Endothelial cell (in vitro differentiated cells): ENCODE results near the gene FES. TPM values are rescaled to one million over a fixed set of nuclear protein-coding genes. Genes with fewer than 3 reads are reported as not detected.
"Not testable (repeated sequence)": the region's sequence is repeated elsewhere in the genome, so short reads cannot be mapped to it uniquely, and the experiment has no call there.

Source experiments
- DNase-seq: peaks from one replicate; pipeline ENCODE4 v3.0.0; 2021; ENCODE audit warnings: low spot score
- H3K27ac Mint-ChIP-seq: one replicate; pipeline ENCODE4 v1.8.0; 2021; ENCODE audit warnings: mixed read lengths, inconsistent platforms; ENCODE audit not compliant: unreplicated experiment
- H3K27me3 Mint-ChIP-seq: one replicate; pipeline ENCODE4 v1.8.0; 2021; ENCODE audit warnings: mild to moderate bottlenecking, moderate library complexity, mixed read lengths, inconsistent platforms; ENCODE audit not compliant: unreplicated experiment
- H3K36me3 Mint-ChIP-seq: one replicate; pipeline ENCODE4 v1.8.0; 2021; ENCODE audit warnings: mild to moderate bottlenecking, low read depth, mixed read lengths, inconsistent platforms; ENCODE audit not compliant: unreplicated experiment
- H3K4me1 Mint-ChIP-seq: one replicate; pipeline ENCODE4 v1.8.0; 2021; ENCODE audit warnings: mild to moderate bottlenecking, mixed read lengths, inconsistent platforms; ENCODE audit not compliant: unreplicated experiment
- H3K4me3 Mint-ChIP-seq: one replicate; pipeline ENCODE4 v1.8.0; 2021; ENCODE audit warnings: mild to moderate bottlenecking, mixed read lengths, inconsistent platforms; ENCODE audit not compliant: unreplicated experiment
- H3K9me3 Mint-ChIP-seq: one replicate; pipeline ENCODE4 v1.8.0; 2021; ENCODE audit warnings: mixed read lengths, inconsistent platforms; ENCODE audit not compliant: unreplicated experiment
- total RNA-seq: library from RNA; stranded (reverse); fragmentation: NEBNext Ultra II Directional; extraction: Animal tissue kit (Norgen Biotek cat#: 25700); gene quantifications from one replicate; pipeline ENCODE4 v1.2.1, GENCODE V29; 2021; ENCODE audit not compliant: unreplicated experiment
- TF ChIP-seq, protein P1 (sequence below): fragments of 200-600 bp; sonication (generic); IDR thresholded peaks from one replicate; pipeline ENCODE4 v1.5.0; 2021; ENCODE audit warnings: antibody characterized with exemption; ENCODE audit not compliant: unreplicated experiment

The FES gene
- total RNA-seq, 1 donor from 2014 or later: 56.3 TPM

- H3K4me3 Mint-ChIP-seq: peak overlapping the region; percentile 91
- no peaks in the 10 kb centered on the region for H3K9me3 Mint-ChIP-seq
- TF ChIP-seq, protein P1, sequence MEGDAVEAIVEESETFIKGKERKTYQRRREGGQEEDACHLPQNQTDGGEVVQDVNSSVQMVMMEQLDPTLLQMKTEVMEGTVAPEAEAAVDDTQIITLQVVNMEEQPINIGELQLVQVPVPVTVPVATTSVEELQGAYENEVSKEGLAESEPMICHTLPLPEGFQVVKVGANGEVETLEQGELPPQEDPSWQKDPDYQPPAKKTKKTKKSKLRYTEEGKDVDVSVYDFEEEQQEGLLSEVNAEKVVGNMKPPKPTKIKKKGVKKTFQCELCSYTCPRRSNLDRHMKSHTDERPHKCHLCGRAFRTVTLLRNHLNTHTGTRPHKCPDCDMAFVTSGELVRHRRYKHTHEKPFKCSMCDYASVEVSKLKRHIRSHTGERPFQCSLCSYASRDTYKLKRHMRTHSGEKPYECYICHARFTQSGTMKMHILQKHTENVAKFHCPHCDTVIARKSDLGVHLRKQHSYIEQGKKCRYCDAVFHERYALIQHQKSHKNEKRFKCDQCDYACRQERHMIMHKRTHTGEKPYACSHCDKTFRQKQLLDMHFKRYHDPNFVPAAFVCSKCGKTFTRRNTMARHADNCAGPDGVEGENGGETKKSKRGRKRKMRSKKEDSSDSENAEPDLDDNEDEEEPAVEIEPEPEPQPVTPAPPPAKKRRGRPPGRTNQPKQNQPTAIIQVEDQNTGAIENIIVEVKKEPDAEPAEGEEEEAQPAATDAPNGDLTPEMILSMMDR: no peak
- H3K27ac Mint-ChIP-seq: no peak overlapping the region
- H3K4me1 Mint-ChIP-seq: peaks cover 48% of the 10 kb centered on the region
- peaks cover 11% of the 10 kb centered on the region for H3K27me3 Mint-ChIP-seq
- H3K36me3 Mint-ChIP-seq: peaks cover 14% of the 10 kb centered on the region
- DNase-seq: no peak
These were observed 11.7 kb upstream of the FES start for GRCh38 chr15:90872486-90873184.

DNA sequence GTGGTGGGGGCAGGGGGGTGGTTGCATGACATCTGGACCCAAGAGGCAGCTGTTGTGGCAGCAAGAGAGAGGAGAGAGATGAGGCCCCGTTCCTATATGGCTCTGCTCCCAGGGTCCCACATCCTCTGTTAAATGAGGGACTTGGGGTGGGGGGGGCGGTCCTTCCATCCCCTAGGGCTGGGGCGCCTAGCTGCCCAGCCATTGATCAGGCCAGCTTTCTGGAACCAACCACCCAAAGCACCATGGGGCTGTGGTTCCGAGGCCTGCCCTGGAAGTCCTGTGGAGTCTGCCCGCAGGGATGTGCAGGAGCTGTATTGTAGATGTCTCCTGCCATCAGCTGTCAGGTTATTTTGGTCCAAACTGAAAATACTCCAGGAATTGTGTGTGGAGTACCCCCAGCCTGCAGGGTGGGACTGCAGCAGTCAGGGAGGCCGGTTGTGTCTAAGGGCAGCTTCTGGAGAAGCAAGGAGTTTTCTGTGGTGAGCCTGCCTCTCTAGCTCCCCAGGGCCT is 10.8 kb upstream of the FES start:
- Mint-ChIP-seq H3K4me1 (peaks cover 41% of the 10 kb centered on the region), H3K36me3 (peaks cover 23% of the 10 kb centered on the region), H3K27ac (no peak overlapping the region), H3K9me3 (no peaks in the 10 kb centered on the region), H3K4me3 (peak overlapping the region; percentile 91), H3K27me3 (peaks cover 9% of the 10 kb centered on the region)
- TF ChIP-seq, protein P1: no peak
- DNase-seq: no peak

DNA sequence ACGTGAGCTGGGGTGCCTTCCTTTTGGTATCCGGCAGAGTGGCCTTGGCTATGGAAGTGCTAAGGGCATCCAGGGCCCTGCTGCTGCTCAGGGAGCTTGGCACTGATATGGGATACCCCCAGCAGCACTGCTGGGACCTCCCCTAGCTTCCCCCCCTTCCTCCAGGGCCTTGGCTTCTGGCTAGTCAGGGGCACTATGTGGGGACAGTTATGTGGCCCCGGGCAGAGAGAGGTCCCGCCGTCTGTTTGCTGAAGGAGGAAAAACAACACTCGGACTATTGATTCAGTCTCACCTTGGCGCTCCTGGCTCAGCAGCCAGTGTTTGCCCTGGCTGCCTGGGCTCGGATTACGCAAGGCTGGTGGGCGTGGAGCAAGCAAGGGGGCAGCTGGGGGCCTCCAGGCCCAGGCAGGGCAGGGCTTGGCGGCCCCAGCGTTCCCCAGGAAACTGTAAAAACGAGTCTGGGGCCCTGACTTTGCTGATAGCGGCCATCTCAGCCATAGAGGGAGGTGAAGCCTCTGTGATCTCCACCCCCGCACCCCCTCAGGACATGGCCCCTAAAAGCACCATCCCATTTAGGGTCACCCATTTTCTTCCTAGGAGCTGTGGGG is 10.2 kb upstream of the FES start:
- Mint-ChIP-seq H3K36me3 (peaks cover 24% of the 10 kb centered on the region), H3K9me3 (no peaks in the 10 kb centered on the region), H3K27me3 (peaks cover 9% of the 10 kb centered on the region), H3K4me3 (no peak overlapping the region), H3K27ac (no peak overlapping the region), H3K4me1 (peaks cover 36% of the 10 kb centered on the region)
- DNase-seq: no peak
- TF ChIP-seq, protein P1: no peak

- Mint-ChIP-seq H3K4me1 (peaks cover 28% of the 10 kb centered on the region), H3K36me3 (peaks cover 30% of the 10 kb centered on the region), H3K27me3 (peaks cover 12% of the 10 kb centered on the region)
- not testable (repeated sequence) for DNase-seq, H3K4me3 Mint-ChIP-seq, H3K9me3 Mint-ChIP-seq, H3K27ac Mint-ChIP-seq
These were observed 9.3 kb upstream of the FES start for GRCh38 chr15:90874986-90875385.

DNA sequence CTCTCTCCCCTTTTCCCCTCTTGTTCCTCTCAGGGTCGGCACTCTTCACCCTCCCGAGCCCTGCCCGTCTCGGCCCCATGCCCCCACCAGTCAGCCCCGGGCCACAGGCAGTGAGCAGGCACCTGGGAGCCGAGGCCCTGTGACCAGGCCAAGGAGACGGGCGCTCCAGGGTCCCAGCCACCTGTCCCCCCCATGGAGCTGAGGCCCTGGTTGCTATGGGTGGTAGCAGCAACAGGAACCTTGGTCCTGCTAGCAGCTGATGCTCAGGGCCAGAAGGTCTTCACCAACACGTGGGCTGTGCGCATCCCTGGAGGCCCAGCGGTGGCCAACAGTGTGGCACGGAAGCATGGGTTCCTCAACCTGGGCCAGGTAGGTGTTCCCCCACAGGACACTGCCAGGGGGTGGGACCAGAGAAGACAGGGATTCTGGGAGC is 8.7 kb upstream of the FES start:
- no peak for DNase-seq
- TF ChIP-seq, protein P1: no peak
- Mint-ChIP-seq H3K27ac (no peak overlapping the region), H3K4me1 (peaks cover 22% of the 10 kb centered on the region), H3K27me3 (peaks cover 10% of the 10 kb centered on the region), H3K36me3 (peaks cover 30% of the 10 kb centered on the region), H3K4me3 (no peak overlapping the region), H3K9me3 (no peaks in the 10 kb centered on the region)
